ENCODE data around the gene HMCN2.

Gene HMCN2

DNA sequence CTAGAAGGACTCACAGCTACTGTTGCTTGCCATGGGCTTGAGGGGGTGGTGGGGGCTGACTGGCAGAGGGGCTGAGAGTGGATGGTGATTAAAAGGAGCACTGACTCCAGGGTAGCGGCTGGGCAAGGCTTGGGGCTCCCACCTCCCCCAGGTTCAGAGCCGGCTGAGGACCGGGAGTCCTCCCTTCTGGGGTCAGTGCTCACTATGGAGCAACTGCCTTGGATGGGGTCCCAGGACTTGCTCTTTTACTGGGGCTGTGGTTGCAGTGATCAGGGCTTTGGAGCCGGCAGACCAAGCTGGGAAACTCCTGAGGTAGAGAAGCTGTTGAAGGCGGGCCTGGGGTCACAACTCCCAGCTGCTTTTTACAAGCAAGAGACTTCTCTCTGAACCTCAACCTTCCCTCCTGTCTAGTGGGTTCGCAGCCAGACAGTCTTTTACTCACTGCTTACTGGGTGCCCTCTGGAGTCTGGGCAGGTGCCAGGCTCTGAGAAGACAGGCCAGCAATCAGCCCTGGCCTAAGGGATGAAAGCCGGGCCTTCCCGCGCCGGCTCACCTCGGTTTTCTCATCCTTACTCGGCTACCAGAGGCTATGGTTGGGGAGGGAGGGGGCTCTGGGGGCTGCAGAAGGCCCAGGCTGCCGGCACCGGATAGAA lies 178.4 kb downstream of the HMCN2 start:
- H2AFZ ChIP-seq (ENCODE audit: low read length) = no peak overlapping the region
- no peaks in the 10 kb centered on the region for H3K27me3 ChIP-seq (ENCODE audit: insufficient read depth, low read length, poor library complexity, severe bottlenecking)
- no peak overlapping the region for H3K4me3 ChIP-seq (ENCODE audit: low read length, poor library complexity, severe bottlenecking)
- no peaks in the 10 kb centered on the region for H3K36me3 ChIP-seq (ENCODE audit: insufficient read depth, low read length)
- H3K9me2 ChIP-seq (replicated peaks; ENCODE audit: low read depth, low read length) = no peaks in the 10 kb centered on the region
- H3K79me2 ChIP-seq (ENCODE audit: insufficient read depth, low read length) = no peaks in the 10 kb centered on the region
- no peaks in the 10 kb centered on the region for H3K9me3 ChIP-seq (ENCODE audit: insufficient read depth, low read depth, low read length)
- no peaks in the 10 kb centered on the region for H3K4me1 ChIP-seq (ENCODE audit: insufficient read depth, low read length, poor library complexity, severe bottlenecking)
- no peak for TF ChIP-seq CTCF (conservative IDR thresholded peaks at IDR 0.05; ENCODE audit: low read length)
- TF ChIP-seq EZH2phosphoT487 (IDR thresholded peaks at IDR 0.05; ENCODE audit: borderline replicate concordance) = no peak
- no peaks in the 10 kb centered on the region for H4K20me1 ChIP-seq (ENCODE audit: insufficient read depth, low read length, poor library complexity, severe bottlenecking)
- H3K9ac ChIP-seq (ENCODE audit: low read depth, low read length, poor library complexity, severe bottlenecking) = no peak overlapping the region
- H3K4me2 ChIP-seq (ENCODE audit: low read depth, low read length, poor library complexity, severe bottlenecking) = no peak overlapping the region
- no peaks in the 10 kb centered on the region for H3F3A ChIP-seq (ENCODE audit: low read depth)

- Histone ChIP-seq H3K4me3 (ENCODE audit: low read length, poor library complexity, severe bottlenecking) (no peak within 1 kb of the TSS), H3K9me2 (replicated peaks; ENCODE audit: low read depth, low read length) (no peaks in the 10 kb centered on the region), H3K27me3 (ENCODE audit: insufficient read depth, low read length, poor library complexity, severe bottlenecking) (no peaks in the 10 kb centered on the region), H4K20me1 (ENCODE audit: insufficient read depth, low read length, poor library complexity, severe bottlenecking) (no peaks in the 10 kb centered on the region), H3F3A (ENCODE audit: low read depth) (no peaks in the 10 kb centered on the region), H3K79me2 (ENCODE audit: insufficient read depth, low read length) (no peaks in the 10 kb centered on the region), H3K9me3 (ENCODE audit: insufficient read depth, low read depth, low read length) (no peaks in the 10 kb centered on the region), H2AFZ (ENCODE audit: low read length) (no peak within 1 kb of the TSS), H3K4me2 (ENCODE audit: low read depth, low read length, poor library complexity, severe bottlenecking) (no peak within 1 kb of the TSS), H3K36me3 (ENCODE audit: insufficient read depth, low read length) (no peaks in the 10 kb centered on the region), H3K4me1 (ENCODE audit: insufficient read depth, low read length, poor library complexity, severe bottlenecking) (no peaks in the 10 kb centered on the region), H3K9ac (ENCODE audit: low read depth, low read length, poor library complexity, severe bottlenecking) (no peak within 1 kb of the TSS)
- no peak for TF ChIP-seq CTCF (conservative IDR thresholded peaks at IDR 0.05; ENCODE audit: low read length)
- no peak for TF ChIP-seq EZH2phosphoT487 (IDR thresholded peaks at IDR 0.05; ENCODE audit: borderline replicate concordance)
Observed at GRCh38 chr9:130444565-130445221, 179.1 kb downstream of the HMCN2 start, which contains the start of gene ASS1. ASS1 (plus strand) TSS chr9:130444961; CDS start chr9:130452229, 7,268 bp downstream.

GRCh38 chr9:130445268-130445983 lies 179.9 kb downstream of the HMCN2 start:
- H3K79me2 ChIP-seq (ENCODE audit: insufficient read depth, low read length) = no peaks in the 10 kb centered on the region
- H3K4me2 ChIP-seq (ENCODE audit: low read depth, low read length, poor library complexity, severe bottlenecking) = no peak overlapping the region
- no peak for TF ChIP-seq EZH2phosphoT487 (IDR thresholded peaks at IDR 0.05; ENCODE audit: borderline replicate concordance)
- no peak for TF ChIP-seq CTCF (conservative IDR thresholded peaks at IDR 0.05; ENCODE audit: low read length)
- H3K9me3 ChIP-seq (ENCODE audit: insufficient read depth, low read depth, low read length) = no peaks in the 10 kb centered on the region
- H3F3A ChIP-seq (ENCODE audit: low read depth) = no peaks in the 10 kb centered on the region
- no peaks in the 10 kb centered on the region for H3K36me3 ChIP-seq (ENCODE audit: insufficient read depth, low read length)
- no peak overlapping the region for H2AFZ ChIP-seq (ENCODE audit: low read length)
- H3K27me3 ChIP-seq (ENCODE audit: insufficient read depth, low read length, poor library complexity, severe bottlenecking) = no peaks in the 10 kb centered on the region
- H3K4me1 ChIP-seq (ENCODE audit: insufficient read depth, low read length, poor library complexity, severe bottlenecking) = no peaks in the 10 kb centered on the region
- no peak overlapping the region for H3K9ac ChIP-seq (ENCODE audit: low read depth, low read length, poor library complexity, severe bottlenecking)
- H3K4me3 ChIP-seq (ENCODE audit: low read length, poor library complexity, severe bottlenecking) = no peak overlapping the region
- no peaks in the 10 kb centered on the region for H4K20me1 ChIP-seq (ENCODE audit: insufficient read depth, low read length, poor library complexity, severe bottlenecking)
- H3K9me2 ChIP-seq (replicated peaks; ENCODE audit: low read depth, low read length) = no peaks in the 10 kb centered on the region
